GM19238 (cell line): ENCODE data around the gene NOLC1.
"Not testable (repeated sequence)": the region's sequence is repeated elsewhere in the genome, so short reads cannot be mapped to it uniquely, and the experiment has no call there.

Source experiments
- DNase-seq: peaks from one replicate; pipeline ENCODE4 v3.0.0; 2011; ENCODE audit warnings: low spot score; ENCODE audit not compliant: insufficient read length

Gene NOLC1

DNA sequence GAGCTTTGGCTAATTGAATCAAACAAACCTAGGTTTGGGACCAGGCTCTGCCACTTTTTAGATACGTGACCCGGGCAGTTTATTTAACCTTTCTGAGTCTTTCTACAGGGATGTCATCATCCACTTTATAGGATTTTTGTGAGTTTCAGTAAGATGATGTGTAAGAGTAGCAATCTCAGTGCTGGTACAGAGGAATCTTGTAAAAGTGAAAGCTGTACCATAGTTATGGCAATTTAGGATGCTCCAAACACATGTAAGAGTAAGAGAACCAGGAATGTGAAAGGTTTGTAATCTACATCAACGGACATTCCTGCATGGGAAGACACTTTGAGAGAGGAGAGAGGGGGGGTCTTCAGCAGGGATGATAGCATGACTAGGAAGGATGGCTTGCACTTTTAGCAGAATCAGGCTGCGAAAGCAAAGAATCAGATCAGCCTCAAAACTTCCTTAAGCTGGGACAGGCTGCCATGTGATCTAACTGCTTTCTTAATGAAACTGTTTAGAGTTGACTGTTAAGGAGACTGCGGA, 968 bp downstream of the NOLC1 start:
- no peak for DNase-seq

DNA sequence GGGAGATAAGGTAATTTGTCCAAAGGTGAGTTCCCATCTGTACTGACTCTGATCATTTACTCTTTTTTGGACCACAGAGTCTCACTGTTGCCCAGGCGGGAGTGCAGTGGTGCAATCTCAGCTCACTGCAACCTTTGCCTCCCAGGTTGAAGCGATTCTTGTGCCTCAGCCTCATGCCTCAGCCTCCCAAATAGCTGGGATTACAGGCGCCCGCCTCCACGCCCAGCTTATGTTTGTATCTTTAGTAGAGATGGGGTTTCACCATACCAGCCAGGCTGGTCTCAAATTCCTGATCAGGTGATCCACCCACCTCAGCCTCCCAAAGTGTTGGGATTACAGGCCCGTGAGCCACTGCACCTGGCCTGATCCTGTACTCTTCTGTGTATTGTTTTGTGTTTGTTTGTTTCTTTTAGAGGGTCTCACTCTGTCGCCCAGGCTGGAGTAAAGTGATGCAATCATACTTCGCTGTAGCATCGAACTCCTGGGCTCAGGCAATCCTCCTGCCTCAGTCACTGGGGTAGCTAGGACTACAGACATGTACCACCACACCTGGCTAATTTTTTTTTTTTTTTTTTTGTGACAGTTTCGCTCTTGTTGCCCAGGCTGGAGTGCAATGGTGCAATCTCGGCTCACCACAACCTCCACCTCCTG, 2.4 kb downstream of the NOLC1 start:
- DNase-seq: no peak

DNA sequence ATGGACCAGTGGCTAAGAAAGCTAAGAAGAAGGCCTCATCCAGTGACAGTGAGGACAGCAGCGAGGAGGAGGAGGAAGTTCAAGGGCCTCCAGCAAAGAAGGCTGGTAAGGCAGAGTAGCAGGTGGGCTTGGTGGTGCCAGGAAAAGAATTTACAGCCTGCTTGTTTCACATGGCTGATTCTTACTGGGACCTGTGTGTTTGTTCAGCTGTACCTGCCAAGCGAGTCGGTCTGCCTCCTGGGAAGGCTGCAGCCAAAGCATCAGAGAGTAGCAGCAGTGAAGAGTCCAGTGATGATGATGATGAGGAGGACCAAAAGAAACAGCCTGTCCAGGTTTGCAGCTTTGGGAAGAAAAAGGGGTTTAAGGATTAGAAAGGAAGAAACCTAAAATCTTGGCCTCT, 5.0 kb downstream of the NOLC1 start:
- DNase-seq: no peak

DNA sequence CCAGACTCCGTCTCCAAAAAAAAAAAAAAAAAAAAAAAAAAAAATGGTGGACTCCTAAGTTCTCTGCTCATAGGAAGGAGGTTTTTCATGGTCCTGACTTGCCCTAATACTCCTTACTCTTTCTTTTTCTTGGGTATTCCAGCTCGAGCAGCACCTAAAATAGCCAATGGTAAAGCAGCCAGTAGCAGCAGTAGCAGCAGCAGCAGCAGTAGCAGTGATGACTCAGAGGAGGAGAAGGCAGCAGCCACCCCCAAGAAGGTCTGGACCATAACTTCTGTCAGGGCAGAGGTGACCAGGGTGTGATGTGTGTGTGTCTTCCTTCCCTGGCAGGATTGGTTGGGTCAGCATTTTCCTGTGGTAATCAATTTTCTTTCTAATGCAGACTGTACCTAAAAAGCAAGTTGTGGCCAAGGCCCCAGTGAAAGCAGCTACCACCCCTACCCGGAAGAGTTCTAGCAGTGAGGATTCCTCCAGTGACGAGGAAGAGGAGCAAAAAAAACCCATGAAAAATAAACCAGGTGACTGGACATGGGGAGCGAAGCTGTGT, 6.9 kb downstream of the NOLC1 start:
- DNase-seq: no peak

DNA sequence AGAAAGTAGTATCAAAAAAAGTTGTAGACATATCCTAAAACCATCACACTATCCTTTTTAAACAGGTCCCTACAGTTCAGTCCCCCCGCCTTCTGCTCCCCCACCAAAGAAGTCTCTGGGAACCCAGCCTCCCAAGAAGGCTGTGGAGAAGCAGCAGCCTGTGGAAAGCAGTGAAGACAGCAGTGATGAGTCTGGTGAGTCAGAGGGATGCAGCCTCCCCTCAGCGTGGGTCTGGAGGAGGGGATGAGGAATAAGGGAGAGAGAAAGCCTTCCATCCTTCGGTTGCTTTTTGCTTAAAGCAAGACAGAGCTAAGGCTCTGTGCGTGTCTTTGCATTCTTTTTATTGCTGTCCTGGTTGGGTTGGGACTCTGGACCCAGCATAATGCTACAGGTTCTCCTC, 7.6 kb downstream of the NOLC1 start:
- no peak for DNase-seq

DNA sequence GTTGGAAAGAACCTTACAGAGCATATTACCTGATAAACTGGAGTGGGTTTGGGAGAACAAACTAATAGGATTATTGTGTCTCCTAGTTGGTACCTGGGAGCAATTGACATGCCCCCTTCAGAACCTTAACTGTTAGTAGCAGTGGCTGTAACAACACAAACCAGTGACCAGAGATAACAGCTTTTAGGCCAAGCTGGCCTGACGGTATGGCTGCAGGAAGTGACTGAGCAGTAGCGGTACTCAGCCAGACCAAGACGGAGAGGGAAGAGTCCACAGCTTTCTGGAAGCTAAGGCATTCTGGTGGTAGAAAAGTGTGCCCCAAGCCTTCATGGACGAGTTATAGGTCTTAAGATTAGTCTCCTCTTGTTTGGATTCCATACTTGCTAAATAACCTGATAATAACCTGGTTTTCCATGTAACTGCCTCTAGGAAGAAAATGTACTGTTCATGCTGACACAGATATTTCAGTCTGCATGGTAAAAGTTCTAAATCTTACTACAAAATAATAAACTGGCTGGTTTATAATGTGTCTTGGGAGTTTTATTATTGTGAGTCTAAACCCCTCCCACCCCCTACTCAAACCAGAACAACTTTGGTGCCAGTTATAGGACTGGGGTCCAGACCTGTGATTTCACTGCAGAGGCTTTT, 11.3 kb downstream of the NOLC1 start:
- DNase-seq: no peak

DNA sequence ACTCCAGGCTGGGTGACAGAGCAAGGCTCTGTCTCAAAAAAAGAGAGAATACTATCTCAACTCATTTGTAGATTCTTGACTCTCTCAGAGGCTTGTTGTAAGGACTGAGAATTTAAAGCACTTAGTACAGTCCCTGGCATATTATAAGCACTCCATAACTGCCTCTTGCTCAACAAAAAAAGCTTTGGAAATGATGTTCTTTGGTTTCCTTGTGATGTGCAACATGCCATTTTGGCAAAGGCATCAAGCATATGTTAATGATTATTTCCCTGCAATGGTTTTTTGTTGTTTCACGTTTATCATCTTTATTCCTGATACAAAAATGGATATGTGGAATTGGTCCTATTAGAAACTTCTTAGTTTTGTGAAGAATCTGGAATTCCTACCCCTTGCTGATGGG, 15.7 kb downstream of the NOLC1 start:
- no peak for DNase-seq

DNA sequence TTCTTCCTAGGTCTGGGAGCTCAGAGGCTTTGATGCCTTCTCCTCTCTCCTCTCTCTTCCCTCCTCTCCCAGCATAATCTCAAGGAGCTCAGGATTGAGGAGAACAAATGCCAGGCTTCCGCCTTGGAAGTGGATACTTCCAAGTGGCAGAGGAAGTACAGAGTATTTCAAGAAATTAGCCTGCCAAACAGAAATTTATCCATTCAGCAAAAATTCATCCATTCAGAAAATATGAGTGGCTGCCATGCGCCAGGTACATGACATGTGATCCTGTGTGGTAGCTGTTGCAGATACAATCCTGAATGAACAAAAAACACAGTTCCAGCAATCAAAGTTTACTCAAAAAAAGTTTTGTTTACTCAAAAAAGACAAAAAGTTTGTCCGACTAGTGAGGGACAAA, 18.4 kb downstream of the NOLC1 start:
- DNase-seq: no peak

DNA sequence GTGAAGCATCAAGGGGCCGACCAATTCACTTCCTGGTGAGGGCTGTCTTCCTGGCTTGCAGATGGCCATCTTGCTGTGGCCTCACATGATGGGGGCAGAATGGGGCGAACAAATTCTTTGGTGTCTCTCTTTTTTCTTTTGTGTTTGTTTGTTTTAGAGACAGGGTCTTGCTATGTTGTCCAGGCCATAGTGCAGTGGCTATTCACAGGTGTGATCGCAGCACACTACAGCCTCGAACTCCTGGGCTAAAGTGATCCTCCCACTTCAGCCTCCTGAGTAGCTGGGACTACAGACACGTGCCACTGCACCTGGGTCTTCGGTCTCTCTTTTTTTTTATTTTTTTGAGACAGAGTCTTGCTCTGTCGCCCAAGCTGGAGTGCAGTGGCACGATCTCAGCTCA, 20.1 kb downstream of the NOLC1 start:
- DNase-seq: no peak

DNA sequence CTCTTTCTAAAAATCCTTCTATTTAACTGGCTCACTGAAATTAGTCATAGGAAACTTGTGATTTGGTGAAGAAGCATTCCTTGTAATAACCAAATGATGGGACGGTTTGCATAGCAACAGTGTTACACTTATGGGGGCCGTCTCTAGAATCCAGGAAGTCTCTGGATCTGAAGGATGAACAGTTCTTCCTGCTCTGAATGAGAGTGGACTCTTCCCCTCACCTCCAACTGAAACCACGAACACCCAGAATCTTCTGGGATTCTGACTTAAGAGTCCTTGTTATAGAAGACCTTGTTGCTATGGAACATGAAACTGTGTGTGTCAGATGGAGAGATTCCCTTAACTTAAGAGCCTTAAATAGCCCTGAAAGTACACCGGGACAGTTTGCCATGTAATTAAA, 23.2 kb downstream of the NOLC1 start:
- DNase-seq: no peak

DNA sequence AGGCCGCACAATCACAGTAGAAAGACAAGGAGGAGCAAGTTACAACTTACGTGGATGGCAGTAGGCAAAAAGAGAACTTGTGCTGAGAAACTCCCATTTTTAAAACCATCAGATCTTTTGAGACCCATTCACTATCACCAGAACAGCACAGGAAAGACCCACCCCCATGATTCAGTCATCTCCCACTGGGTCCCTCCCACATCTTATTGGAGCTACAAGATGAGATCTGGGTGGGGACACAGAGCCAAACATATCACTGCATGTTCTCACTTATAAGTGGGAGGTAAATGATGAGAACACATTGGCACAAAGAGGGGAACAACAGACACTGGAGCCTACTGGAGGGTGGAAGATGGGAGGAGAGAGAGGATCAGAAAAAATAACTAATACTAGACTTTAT, 32.4 kb downstream of the NOLC1 start:
- DNase-seq: no peak

DNA sequence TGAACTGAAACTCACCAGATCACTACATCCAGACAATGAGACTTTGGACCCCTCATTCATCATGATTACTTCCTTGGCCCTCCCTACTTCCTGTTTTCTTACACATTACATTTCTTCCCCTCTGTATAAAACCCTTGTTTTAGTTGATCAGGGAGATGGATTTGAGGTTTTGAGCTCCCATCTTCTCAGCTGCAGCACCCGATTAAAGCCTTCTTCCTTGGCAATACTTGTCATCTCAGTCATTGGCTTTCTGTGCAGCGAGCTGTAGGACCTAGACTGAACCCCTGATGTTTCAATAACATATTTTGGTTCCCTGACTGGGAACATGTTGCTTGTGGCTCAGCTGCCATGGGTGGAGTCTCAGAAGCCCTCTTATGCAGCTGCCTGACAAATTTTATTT, 33.1 kb downstream of the NOLC1 start:
- DNase-seq: no peak

DNA sequence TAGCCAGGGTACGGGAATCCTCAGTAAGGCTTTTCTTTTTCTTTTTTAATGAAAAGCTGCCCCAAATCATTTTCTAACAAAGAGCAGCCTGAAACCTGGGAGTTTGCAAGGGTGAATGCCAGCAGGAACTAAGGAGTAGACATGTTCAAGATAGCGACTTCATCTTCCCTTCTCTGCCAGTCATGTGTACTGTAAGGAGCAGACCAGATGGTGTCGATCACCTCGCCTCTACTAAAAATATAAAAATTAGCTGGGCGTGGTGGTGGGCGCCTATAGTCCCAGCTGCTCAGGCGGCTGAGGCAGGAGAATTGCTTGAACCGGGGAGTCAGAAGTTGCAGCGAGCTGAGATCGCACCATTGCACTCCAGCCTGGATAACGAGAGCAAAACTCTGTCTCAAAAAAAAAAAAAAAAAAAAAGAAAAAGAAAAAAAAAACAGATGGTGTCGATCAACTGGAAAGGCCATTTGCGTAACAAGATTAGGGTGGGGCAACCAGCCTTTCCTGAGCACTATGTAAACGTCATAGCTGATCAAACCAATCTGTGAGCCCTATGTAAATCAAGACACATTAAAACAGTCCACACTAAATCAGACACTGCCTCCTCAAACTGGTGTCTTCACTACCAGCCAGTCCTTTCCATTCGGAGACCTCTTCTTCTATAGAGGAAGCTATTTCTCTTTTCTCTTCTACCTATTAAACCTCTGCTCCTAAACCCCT, 33.8 kb downstream of the NOLC1 start:
- DNase-seq: no peak

DNA sequence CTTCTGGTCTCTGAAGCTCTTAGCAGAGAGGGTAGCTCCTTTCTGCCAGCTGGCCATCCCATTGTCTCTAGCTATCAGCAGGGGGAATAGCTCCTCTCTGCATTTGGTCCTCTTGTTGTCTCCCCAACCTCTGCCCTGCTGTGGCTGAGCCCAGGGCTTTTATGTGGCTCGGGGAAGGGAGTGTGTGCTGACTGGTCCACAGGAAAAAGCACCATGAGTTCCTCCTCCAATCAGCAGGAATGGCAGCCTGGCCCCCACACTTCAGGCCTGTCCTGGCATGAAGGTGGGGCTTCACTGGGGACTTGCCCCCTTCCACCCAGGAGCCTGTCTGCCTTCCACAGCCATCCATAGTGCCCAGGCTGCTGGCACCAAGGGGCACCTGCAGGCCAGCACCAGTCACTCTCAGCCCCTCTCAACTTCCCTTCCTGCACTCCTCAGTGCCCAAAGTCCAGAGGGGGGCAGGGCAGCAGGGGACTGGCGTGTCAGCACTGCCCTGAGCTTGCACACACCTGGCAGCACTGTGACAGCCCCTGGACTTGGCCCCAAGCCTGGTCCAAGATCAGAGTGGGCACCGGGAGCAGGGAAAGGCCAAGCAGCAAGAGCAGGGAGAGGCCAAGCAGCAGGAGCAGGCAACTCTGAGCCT, 36.2 kb downstream of the NOLC1 start:
- no peak for DNase-seq

DNA sequence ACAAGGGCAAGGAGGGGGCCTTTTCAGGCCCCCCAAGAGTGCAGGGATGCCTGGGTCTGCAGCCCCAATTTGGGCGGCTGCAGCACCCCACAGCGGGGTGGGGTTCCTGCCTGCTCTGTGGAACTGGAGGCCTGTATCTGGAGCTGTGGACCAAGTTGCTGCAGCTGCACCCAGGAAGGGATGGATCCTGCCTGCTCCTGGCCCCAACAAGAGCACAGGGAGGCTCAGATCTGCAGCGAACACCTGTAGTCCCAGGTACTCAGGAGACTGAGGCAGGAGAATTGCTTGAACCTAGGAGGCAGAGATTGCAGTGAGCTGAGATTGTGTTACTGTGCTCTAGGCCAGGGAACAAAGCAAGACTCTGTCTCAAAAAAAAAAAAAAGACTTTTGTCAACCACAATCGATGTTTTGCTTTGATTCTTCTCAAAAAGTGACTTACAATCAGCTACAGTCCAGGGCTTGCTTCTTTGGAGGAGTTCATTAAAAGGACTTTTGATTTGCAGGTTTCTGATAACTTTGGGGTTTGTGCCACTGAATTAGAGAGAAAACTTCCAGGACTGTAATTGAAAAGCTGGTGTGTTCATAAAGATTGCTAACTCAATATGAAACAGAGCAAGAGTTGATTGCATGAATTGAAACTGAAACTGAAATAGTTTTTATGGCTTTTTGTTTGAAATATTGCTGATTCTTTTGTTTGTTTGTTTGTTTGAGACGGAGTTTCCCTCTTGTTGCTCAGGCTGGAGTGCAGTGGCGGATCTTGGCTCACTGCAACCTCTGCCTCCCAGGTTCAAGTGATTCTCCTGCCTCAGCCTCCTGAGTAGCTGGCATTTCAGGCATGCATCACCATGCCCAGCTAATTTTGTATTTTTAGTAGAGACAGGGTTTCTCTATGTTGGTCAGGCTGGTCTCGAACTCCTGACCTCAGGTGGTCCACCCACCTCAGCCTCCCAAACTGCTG, 37.0 kb downstream of the NOLC1 start:
- not testable (repeated sequence) for DNase-seq

DNA sequence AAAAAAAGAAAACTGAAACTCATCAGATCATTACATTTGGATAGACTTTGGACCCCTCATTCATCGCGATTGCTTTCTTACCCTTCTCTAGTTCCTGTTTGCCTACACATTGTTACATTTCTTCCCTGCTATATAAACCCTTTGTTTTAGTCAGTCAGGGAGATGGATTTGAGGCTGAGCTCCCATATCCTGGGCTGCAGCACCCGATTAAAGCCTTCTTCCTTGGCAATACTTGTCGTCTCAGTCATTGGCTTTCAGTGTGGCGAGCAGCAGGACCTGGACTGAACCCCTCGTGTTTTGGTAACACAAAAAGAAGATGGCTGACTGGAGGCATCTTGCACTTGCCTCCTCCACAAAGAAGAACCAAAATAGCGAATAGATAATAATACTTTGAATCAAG, 39.8 kb downstream of the NOLC1 start:
- no peak for DNase-seq

DNA sequence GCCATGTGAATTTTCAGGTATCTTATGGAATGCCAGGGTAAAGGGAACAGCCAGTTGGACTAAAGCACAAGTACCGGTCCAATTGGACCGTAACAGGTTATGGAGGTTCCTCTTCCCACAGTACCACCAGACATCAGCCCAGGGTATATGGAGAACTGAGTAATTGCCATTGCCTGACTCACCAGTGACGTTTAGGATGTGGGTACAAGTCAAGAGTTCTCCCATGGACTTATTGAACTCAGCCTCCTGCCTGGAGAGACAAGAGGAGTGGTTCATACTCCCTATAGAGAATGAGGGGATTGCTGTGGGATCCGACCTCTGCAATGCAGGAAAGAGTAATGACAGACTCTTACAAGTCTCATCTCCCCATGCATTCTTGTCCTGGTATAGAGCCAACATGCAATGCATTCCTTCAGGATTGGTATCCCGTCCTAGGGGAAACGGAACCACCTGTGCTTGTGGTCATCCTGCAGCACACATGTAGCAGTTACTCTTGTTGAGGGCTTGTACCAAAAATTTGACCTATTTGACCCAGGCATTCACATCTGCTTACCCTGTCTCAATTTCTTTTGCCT, 43.2 kb downstream of the NOLC1 start:
- DNase-seq: no peak

DNA sequence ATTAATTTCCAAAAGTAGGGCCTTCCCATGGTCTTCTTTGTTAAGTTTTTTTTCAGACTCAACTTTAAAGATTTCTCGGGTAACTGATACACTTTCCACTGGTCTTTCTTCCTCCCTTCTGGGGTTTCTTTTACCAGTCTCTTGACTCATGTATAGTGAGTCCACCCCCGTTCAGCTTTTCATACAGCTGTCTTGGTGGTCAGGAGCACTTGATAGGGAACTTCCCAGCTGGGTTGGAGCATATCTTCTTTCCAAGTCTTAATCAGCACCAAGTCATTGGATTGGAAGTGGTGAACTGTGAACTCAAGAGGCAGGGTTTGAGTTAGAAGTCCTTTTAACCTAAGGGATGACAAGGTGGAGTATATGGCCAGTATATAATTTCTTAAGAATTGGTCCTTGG, 44.7 kb downstream of the NOLC1 start:
- no peak for DNase-seq

DNA sequence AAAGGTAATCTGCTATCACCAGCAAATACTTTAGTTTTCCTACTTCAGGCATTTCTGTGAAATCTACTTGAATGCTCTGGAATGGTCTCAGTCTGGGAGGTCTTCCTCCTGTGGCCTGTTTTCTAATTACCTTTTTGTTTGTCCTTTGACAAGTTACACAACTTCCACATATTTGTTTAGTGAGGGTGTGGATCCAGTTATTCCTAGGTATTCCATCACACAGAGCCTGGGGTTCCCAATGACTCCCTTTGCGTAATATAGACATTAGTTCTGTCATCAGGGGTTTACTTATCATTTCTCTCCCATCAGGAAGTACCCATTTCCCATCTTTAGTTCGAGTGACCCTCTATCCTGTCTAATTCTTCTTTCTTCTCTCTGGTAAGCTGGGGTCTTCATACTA, 45.8 kb downstream of the NOLC1 start:
- no peak for DNase-seq
